ENCODE results near the gene AUTS2.

DNA sequence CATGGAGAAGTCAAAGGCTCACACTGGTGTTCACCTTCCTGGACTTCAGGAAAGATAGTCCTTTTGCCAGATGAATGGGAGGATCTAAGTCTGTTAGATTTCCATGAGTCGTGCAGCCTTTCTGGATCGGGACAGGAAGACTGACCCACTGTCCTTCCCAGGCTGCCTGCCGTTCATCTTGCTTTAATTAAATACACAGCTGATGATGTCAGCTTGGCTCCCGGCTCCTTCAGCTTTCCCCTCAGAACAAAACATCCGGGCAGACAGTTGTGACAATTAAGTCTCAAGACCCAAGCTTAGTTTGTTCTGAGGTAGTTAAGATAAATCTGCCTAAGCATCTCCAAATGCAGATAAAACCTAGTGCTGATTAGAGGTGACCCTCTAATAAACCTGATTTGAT, 58.6 kb downstream of the AUTS2 start:
- TF ChIP-seq FOXM1 (IDR thresholded peaks at IDR 0.05; ENCODE audit: borderline replicate concordance) (no peak), ZNF384 (IDR thresholded peaks at IDR 0.05) (no peak), FOXA1 (IDR thresholded peaks at IDR 0.05) (no peak), L3MBTL2 (conservative IDR thresholded peaks at IDR 0.05) (no peak), SP1 (IDR thresholded peaks at IDR 0.05) (no peak), SUZ12 (IDR thresholded peaks at IDR 0.05) (no peak), BHLHE40 (IDR thresholded peaks at IDR 0.05; ENCODE audit: borderline replicate concordance) (no peak), TARDBP (IDR thresholded peaks at IDR 0.05) (no peak), CTBP1 (IDR thresholded peaks at IDR 0.05; ENCODE audit: borderline replicate concordance) (no peak), LEF1 (IDR thresholded peaks at IDR 0.05; ENCODE audit: borderline replicate concordance) (no peak), NFRKB (IDR thresholded peaks at IDR 0.05) (no peak), HDGF (IDR thresholded peaks at IDR 0.05; ENCODE audit: borderline replicate concordance) (no peak)
- TF ChIP-seq, protein P1, sequence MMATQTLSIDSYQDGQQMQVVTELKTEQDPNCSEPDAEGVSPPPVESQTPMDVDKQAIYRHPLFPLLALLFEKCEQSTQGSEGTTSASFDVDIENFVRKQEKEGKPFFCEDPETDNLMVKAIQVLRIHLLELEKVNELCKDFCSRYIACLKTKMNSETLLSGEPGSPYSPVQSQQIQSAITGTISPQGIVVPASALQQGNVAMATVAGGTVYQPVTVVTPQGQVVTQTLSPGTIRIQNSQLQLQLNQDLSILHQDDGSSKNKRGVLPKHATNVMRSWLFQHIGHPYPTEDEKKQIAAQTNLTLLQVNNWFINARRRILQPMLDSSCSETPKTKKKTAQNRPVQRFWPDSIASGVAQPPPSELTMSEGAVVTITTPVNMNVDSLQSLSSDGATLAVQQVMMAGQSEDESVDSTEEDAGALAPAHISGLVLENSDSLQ (IDR thresholded peaks at IDR 0.05), result no peak
